HAP-1 (cell line): Measurements from ENCODE around the gene CSTB.

Experiments
- DNase-seq, 2 experiments: peaks; one replicate each; pipeline ENCODE4 v3.0.0-alpha.2; 2016 to 2020; ENCODE audit warnings: low spot score in 2 of 2
- H3K27me3 ChIP-seq: fragments of 250-450 bp; sonication (Bioruptor Pico); 2 replicates; pipeline ENCODE4 v1.5.1; 2020; ENCODE audit warnings: low read depth, mild to moderate bottlenecking, moderate library complexity
- H3K36me3 ChIP-seq: fragments of 250-450 bp; sonication (Bioruptor Pico); replicated peaks from 2 replicates; pipeline ENCODE4 v1.5.1; 2020; ENCODE audit warnings: mild to moderate bottlenecking
- H3K4me1 ChIP-seq: fragments of 250-450 bp; sonication (Bioruptor Pico); 2 replicates; pipeline ENCODE4 v1.5.1; 2020; ENCODE audit warnings: mild to moderate bottlenecking
- H3K4me3 ChIP-seq: fragments of 250-450 bp; sonication (Bioruptor Pico); 2 replicates; pipeline ENCODE4 v1.5.1; 2020; ENCODE audit warnings: mild to moderate bottlenecking, moderate library complexity
- H3K9me3 ChIP-seq: fragments of 250-450 bp; sonication (Bioruptor Pico); 2 replicates; pipeline ENCODE4 v1.5.1; 2020; ENCODE audit warnings: mild to moderate bottlenecking, moderate library complexity
- in situ Hi-C: fragments of 300-500 bp; cut with MboI; formaldehyde crosslinking; loops from 3 replicates; pipeline ENCODE4 v1.14.3; 2020; ENCODE audit warnings: low sequenced_read_pairs, inconsistent platforms, mixed read lengths

The CSTB gene

DNA sequence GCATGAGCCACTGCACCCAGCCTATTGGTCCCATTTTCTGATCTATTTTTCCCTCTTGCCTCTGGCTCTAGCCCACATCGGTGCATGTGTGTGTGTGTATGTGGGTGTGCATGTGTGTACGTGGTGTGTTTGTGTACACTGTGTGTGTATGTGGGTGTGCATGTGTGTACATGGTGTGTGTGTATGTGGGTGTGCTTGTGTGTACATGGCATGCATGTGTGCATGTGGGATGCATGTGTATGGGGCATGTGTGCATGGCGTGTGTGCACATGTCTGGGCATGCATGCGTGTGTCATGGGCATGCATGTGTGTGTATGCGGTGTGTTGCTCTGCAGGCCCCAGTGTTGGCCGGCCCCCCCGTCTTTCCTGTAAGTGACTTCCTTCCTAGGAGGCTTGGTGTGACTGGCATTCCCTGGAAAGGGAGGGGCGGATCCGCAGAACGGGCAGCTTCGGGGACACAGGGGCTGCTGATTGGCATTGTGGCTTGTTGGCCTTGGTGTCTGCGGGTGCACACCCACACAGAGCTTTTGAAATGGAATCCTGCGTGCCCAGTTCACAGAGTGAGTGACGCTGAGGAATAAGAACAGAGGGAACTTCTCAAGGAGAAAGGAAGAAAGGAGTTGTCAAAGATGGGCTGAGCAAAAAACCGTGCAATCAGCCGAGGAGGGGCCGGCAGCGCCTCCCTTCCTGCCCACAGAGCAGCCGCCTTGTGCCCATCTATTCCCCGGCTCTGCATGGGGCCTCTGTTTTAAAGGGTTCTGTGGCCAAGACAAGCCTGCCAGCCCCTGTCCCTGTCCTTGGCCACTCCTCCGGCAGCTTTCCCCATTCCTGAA is 49.2 kb downstream of the CSTB start:
- Histone ChIP-seq H3K4me1 (peaks cover 8% of the 10 kb centered on the region), H3K36me3 (peaks cover 10% of the 10 kb centered on the region), H3K27me3 (no peaks in the 10 kb centered on the region), H3K4me3 (no peak overlapping the region), H3K9me3 (no peaks in the 10 kb centered on the region)
- no peak for DNase-seq
- in situ Hi-C loops: loop anchor here (10.0 kb wide), 1 partner anchor 48 kb away; the partner anchor contains the start of gene CSTB
